Stimulated activated naive CD4-positive, alpha-beta T cell (primary cell): Measurements from ENCODE around the gene SNUPN.

Source experiments
- DNase-seq, 6 experiments: peaks; one replicate each; lab custom pipeline; 2025; lab: John Stamatoyannopoulos, UW

Gene SNUPN

GRCh38 chr15:75654201-75654907, 28.8 kb upstream of the SNUPN start:
- DNase-seq: no peak

GRCh38 chr15:75653347-75653913, 27.9 kb upstream of the SNUPN start:
- DNase-seq: no peak

GRCh38 chr15:75651810-75652543, 26.5 kb upstream of the SNUPN start:
- DNase-seq: no peak

DNA sequence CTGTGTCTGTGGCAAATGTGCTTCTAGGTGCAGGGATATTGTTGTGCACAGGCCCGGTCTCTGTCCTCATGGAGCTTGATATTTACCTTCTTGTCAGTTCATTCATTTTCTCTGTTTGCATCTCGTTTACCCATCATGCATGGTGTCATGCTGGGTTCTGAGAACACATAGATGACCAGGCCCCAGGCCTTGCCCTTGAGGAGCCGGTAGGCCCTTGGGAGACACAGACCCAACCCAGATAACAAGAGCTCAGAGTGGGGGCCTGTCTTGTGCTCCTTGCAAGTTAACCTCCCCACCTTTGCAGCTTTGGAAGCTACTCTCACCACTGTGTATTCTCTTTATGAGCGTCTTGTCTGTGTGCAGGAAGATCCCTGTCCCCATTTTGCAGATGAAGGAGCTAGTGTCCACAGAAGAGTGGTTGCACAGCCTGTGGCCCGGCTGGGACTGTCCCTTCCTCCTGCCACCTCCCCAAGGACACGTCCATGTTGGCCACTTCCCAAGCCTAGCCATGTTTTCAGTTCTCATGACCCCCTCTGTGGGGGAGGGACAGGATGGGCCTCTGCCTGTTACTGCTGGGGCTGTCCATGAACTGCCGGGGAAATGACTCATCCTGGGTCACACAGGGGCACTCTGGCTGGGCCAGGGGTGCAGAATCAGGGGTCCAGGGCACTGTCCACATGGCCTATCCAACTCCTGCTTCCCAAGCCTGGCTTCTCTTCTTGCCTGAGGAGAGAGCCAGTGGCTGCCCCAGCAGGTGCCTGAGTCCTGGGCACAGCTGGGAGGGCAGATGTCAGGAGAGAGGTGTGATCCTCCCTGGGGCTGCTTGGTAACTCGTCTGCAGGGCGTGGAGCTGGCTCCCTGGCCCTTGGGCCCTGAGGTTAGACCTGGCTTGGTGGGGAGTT, 25.6 kb upstream of the SNUPN start:
- no peak for DNase-seq

GRCh38 chr15:75649848-75650247, 24.3 kb upstream of the SNUPN start:
- no peak for DNase-seq

DNA sequence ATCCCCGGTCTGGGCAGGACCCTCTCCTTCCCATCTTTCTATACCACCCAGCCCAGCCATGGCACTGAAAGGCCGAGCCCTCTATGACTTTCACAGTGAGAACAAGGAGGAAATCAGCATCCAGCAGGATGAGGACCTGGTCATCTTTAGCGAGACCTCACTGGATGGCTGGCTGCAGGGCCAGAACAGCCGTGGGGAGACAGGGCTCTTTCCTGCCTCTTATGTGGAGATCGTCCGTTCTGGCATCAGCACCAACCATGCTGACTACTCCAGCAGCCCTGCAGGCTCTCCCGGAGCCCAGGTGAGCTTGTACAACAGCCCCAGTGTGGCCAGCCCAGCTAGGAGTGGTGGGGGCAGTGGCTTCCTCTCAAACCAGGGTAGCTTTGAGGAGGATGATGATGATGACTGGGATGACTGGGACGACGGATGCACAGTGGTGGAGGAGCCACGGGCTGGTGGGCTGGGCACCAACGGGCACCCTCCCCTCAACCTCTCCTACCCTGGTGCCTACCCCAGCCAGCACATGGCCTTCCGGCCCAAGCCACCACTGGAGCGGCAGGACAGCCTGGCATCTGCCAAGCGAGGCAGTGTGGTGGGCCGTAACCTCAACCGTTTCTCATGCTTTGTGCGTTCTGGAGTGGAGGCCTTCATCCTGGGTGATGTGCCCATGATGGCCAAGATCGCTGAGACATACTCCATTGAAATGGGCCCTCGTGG, 23.7 kb upstream of the SNUPN start:
- DNase-seq: no peak

GRCh38 chr15:75648156-75649000, 22.9 kb upstream of the SNUPN start:
- DNase-seq: no peak

DNA sequence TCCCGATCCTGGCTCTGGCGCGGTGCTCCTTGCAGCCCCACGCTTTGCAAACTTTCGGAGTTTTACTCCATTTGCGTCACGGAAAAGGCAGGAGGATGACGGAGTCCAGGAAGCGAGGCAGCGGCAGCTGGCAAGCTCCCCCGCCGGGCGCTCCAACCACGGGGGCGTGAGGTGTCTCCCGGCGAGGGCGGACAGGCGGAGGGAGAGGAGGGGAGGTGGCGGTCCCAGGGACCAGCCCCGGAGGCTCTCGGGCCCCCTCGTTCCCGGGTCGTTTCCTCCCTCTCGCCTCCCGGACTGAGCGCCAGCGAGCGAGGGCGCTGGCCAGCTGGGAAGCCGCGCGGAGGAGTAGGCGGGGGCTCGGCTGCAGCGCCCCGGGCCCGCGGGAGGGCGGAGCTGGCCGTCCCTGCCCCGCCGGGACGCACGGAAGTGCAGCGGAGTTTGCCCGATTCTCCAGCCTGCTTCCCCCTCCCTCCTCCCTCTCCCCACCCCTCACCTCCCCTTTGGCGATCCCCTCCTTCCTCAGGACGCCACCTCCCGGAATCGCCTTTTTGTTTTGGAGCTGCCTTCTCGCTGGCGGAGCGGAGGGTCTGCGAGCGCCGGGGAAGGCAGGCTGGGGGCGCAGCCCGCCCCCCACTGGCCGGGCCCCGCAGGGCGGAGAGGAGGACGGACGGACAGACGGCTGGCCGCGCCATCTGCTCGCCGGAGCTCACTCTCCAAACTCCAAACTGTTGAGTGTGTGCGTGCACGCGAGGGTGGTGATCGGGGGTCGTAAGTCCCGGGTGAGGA, 22.0 kb upstream of the SNUPN start, which contains the start of gene SNX33:
Gene SNX33, plus strand, starts transcription at position 543 of the 786 bp plus-strand sequence. CDS start 1,191 bp downstream, outside the sequence.
- DNase-seq: peak; percentile 26 to 55 (median 38)

DNA sequence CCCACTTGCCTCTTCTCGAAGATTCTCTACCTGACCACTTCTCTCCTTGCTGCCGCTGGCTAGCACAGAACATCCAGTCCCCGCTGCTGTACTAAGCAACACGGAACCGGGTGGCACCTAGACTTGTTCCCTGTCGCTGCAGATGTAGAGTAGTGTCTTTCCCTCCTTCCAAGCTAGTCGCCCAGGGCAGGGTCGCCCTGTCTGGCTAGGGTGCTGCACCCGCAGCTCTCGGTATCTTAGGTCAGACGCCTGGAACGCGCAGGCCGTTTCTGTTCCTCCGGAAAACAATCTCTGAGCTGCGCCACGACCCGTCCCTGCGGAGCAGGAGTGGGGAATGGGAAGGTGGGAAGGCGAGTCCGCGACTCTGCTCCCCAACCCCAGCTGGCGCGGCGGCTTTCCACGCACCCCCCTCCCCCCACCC, 21.4 kb upstream of the SNUPN start:
- peak in 2 of 6 experiments; percentile 25 to 27 for DNase-seq

- DNase-seq: no peak
Measured at GRCh38 chr15:75646112-75646943, 20.8 kb upstream of the SNUPN start.

- no peak for DNase-seq
Measured at GRCh38 chr15:75644376-75644775, 18.9 kb upstream of the SNUPN start.

- no peak for DNase-seq
Measured at GRCh38 chr15:75641603-75642002, 16.1 kb upstream of the SNUPN start.

- DNase-seq: no peak
Measured at GRCh38 chr15:75641179-75641503, 15.6 kb upstream of the SNUPN start.

- DNase-seq: peak; percentile 22 to 77 (median 54)
Measured at GRCh38 chr15:75640483-75641178, 15.1 kb upstream of the SNUPN start.

DNA sequence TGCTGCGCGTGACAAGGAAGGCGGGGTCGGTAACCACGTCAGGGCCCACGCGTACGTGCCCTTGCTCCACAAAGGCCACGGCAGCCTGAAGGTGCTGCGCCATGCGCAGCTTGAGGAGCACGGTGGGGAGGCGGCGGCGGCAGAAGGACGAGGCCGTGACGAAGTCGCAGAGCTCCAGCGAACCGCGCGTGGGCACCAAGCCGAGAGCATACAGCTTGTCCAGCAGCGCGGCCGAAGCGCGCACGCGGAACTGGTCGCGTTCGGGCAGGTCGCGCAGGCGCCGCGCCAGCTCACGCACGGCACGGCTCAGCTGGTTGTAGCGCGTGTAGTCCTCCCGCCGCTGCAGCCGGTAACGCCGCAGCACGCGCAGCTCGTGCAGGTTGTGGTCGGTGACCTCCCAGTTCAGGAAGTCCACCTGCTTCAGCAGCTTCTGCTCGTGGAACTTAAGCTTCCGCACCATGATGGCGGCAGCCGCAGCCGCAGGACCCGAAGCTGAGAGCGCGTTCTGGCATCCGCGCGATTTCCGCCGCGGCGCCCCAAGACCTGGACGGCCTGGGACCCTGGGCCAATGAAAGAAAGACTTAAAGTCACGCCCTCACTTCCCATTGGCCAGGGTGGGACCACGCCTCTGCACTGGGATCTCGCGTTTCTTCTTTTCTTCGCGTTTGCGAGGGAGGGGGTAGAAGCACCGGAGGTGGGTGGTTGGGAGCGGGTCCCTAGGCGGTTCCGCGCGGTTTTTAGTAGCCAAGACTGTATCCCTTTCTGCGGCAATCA, 14.4 kb upstream of the SNUPN start, which contains the start of gene IMP3:
Gene IMP3, minus strand, starts transcription at position 516 of the 774 bp plus-strand sequence. Its CDS starts 56 bp downstream, at position 460.
- peak; percentile 89 to 95 (median 93) for DNase-seq

- no peak for DNase-seq
Measured at GRCh38 chr15:75639191-75639708, 13.7 kb upstream of the SNUPN start.
